Anterior cingulate cortex (tissue), 58 donors: Measurements from ENCODE around the gene CNOT6.
"Not testable (repeated sequence)": the region's sequence is repeated elsewhere in the genome, so short reads cannot be mapped to it uniquely, and the experiment has no call there.

Source experiments
- DNase-seq, 58 donors: peaks; one replicate each; lab custom pipeline; 2025; lab: John Stamatoyannopoulos, UW

Gene CNOT6

DNA sequence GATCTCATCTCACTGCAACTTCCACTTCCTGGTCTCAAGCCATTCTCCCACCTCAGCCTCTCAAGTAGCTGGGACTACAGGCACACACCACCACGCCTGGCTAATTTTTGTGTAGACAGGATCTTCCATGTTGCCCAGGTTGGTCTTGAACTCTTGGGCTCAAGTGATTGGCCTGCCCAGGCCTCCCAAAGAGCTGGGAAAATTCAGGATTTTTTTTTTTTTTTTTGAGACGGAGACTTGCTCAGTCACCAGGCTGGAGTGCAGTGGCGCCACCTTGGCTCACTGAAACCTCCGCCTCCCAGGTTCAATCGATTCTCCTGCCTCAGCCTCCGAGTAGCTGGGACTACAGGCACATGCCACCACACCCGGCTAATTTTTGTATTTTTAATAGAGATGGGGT lies 21.8 kb downstream of the CNOT6 start:
- not testable (repeated sequence) for DNase-seq

DNA sequence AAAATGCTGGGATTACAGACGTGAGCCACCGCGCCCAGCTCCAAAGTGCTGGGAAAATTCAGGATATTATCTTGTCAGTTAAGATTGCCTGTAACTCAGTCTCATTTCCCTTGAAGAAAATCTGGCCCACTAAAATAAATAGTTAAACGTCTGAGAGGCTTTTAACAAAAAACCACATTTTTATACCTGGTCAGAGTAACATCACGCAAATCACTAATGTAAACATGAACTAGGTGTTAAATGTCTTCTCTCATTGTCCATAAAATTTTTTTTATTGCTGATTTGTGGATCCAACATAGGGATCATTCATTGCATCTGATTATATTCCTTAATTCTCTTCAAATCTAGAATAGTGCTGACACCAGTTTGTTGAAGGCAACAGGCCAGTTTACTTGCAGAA lies 22.3 kb downstream of the CNOT6 start:
- no peak for DNase-seq

DNA sequence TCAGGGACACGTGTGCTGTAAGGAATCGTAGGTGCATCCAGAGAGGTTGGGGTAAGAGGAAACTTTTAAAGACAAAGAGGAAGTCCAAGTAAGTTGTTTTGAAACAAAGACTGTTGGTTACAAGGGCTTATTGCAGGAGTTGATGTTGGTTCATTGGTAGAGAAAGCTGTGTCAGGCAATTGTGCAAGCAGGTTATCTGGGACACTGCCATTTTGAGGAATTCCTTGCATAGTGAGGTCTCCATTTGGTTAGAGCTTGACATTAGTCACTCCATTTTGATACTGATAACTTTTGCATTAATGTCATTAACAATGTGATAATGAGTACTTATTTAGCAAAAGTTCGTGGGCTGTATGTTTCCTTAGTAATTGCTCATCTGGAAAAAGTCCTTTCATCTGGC lies 24.9 kb downstream of the CNOT6 start:
- DNase-seq: no peak

DNA sequence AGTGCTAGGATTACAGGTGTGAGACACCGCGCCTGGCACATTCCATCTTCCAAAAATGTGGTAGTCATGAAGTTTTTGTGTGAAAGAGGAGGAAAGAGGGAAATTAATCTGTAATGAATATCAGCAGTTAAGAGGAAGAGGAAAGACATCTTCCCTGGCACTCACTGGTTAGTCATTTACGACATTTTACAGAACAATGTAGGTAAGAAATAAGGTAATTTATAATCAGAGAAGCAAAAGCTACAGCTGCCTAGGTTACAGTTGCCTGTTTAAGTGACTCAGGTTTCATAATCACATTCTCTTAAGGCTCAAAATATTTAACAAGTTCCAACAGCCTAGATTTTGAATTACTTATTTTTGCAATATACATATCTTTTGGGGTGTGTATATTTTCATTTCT lies 26.9 kb downstream of the CNOT6 start:
- no peak for DNase-seq

DNA sequence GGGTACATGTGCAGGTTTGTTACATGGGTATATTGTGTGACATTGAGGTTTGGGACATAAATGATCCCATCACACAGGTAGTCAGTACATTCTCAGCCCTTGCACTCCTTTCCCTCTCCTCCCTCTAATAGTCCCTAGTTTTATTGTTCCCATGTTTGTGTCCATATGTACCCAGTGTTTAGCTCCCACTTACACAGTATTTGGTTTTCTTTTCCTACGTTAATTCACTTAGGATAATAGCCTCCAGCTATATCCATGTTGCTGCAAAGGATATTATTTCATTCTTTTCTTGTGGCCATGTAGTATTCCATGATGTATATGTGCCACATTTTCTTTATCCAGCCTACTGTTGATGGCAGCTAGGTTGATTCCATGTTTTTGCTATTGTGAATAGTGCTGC lies 27.4 kb downstream of the CNOT6 start:
- DNase-seq: no peak

DNA sequence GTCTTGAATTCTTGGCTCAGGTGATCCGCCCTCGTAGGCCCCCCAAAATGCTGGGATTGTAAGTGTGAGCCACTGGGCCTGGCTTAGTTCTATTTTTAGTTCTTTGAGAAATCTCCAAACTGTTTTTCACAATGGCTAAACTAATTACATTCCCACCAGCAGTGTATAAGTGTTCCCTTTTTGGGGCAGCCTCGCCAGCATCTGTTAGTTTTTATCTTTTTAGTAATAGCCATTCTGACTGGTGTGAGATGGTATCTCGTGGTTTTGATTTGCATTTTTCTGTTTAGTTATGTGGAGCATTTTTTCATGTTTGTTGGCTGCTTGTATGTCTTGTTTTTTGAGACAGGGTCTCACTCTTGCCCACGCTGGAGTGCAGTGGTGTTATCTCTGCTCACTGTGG lies 28.2 kb downstream of the CNOT6 start:
- DNase-seq: no peak

DNA sequence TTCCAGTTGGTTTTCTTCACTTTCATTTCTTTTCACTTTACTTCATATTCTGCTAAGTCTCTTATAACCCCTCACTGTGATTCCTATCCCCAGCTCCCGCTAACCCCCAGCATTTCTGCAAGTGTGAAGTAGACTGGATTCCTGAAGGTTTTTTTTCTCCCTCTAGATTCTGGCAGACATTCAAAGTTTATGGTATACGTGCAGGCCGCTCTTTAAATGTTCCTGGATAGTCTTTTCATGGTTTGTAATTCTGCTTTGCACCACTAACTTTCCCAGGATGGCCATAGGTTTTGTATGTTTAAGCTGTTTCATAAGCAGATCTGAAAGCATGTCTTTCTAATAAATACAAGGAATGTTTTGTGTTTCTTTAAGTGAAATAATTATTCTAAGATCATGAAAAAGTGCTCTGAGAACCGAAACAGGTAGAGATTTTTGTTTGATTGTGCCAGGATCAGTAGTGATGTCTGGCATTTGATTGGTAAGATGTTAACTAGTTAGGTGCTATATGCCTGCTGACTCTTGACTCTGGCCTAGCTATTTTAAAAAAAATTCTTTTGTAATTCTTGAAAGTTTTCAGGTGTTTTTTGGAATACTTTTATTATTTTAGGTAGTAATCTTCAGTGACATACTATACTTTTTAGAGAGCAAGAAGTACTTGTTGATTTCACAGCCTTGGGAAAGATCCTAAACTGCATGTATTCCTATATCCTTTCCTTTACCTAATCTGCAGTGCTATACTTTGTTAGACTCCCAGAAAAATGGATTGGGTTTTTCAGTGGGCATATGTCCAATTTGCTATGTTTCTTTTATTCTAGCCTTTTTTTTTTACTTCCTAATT lies 29.7 kb downstream of the CNOT6 start:
- DNase-seq: no peak

DNA sequence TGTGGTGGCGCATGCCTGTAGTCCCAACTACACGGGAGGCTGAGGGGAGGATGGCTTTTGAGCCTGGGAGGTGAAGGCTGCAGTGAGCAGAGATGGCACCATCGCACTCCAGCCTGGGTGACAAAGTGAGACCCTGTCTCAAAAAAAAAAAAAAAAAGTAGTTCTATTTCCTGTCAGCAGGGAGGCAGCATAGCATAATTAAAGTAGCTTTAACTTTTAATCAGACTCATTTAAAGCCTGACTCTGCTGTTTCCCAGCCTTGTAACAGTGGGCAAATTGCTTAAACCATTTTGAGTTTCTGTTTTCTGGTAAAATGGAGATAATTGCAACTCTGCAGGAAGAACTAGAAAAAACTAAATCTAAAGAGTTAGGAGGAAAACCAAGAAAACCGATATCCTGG lies 31.2 kb downstream of the CNOT6 start:
- no peak for DNase-seq

DNA sequence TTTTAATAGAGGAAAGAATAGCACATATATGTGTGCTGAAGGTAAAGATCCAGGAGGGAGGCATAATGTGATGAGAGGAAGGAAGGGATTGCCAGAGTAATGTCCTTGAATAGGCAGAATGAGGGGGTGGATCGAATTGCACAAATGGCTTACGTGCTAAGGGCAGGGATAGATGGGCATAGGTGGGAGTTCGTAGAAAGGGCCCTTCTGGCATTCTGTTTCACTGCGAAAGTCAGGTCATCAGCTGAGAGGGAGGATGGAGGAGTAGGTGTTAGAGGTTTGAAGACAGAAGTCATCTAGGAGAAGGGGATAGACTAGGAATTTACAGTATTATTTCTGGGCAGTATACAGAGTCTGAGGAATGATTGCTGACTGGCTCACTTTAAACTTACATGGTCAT lies 32.1 kb downstream of the CNOT6 start:
- DNase-seq: no peak

DNA sequence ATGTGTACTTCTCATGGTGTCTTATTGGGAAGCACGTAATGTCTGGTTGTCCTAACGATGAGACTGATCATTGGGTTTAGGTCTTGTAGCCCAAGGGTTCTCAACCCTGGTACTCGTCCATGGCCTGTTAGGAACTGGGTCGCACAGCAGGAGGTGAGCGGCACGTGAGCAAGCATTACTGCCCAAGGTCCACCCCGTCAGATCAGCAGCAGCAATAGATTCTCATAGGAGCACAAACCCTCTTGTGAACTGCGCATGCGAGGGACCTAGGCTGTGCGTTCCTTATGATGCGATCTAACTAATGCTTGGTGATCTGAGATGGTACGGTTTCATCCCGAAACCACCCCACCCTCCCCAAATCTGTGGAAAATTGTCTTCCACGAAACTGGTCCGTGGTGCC lies 33.5 kb downstream of the CNOT6 start:
- no peak for DNase-seq

DNA sequence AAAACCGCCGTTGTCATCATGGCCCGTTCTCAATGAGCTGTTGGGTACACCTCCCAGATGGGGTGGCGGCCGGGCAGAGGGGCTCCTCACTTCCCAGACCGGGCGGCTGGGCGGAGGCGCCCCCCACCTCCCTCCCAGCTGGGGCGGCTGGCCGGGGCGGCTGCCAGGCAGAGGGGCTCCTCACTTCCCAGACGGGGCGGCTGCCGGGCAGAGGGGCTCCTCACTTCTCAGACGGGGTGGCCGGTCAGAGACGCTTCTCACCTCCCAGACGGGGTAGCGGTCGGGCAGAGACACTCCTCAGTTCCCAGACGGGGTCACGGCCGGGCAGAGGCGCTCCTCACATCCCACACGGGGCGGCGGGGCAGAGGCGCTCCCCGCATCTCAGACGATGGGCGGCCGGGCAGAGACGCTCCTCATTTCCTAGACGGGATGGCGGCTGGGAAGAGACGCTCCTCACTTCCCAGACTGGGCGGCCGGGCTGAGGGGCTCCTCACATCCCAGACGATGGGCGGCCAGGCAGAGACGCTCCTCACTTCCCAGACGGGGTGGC lies 36.9 kb downstream of the CNOT6 start:
- DNase-seq: not testable (repeated sequence)

DNA sequence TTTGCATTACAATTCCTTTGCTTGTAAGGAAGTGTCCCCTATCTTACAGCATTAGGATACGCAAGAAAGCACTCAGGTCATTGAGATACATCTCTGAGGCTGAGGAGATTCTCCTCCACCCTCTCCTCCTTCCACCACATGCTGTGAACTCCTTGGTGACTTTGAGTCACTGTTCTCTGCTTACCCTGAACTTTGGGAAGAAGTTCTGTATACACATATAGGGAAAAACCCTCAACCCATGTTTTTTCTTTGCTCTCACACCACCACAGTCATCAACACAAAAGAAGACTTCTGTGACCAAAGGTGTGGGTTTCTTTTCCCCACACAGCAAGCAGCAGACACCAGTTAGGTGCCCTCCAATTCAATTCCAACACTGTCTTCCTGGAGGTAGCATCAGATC lies 38.1 kb downstream of the CNOT6 start:
- DNase-seq: no peak

DNA sequence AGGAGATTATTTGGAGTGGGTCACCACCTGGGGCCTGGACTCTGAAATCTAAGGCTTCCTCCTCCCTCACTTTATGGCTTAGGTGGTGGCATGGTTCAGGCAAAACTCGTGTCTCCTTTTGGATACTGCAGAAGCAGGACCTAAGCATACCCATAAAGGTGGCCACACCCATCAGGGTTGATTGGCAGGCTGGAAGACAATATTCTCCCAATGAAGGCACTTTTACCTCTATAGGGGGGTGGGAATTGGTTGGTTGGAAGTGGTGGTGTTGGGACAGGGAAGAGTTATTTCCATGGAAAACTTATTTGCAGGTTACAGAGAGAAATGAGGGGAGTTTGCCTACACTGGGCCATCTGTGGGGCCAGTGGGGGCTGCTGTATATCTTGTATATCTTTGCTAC lies 39.7 kb downstream of the CNOT6 start:
- no peak for DNase-seq

DNA sequence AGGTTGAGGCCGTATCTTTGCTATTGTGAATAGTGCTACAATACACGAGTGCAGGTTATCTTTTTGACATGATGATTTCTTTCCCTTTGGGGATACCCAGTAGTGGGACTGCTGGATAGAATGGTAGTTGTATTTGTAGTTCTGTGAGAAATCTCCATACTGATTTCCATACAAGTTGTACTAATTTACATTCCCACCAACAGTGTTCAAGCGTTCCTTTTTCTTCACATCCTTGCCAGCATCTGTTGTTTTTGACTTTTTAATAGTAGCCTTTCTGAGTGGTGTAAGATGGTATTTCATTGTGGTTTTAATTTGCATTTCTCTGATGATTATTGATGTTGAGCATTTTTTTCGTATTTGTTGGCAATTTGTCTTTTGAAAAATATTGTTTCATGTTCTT lies 41.4 kb downstream of the CNOT6 start:
- DNase-seq: no peak

DNA sequence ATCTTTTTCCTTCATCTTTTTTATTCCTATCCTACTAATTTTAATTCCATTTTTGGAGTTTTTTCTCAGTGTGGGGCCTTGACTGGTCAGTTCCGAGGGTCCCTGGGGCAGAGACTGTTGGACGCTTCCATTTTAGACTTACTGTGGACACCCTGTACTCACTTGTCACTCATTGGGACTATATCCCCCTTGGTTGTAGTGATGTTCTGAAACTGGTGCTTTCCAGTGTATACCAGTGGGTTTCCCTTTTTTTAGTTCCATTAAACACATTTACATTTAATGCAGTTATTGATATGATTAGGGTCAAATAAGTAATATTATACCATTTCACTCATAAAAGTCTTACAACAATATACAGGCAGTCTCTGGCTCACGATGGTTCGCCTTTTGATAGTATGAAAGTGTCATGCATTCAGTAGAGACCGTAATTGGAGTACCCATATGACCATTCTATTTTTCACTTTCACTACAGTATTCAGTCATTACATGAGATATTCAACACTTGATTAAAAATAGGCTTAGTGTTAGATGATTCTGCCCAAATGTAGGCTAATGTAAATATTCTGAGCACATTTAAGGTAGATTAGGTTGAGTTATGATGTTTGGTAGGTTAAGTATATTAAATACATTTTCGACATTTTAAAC lies 46.0 kb downstream of the CNOT6 start:
- no peak for DNase-seq

DNA sequence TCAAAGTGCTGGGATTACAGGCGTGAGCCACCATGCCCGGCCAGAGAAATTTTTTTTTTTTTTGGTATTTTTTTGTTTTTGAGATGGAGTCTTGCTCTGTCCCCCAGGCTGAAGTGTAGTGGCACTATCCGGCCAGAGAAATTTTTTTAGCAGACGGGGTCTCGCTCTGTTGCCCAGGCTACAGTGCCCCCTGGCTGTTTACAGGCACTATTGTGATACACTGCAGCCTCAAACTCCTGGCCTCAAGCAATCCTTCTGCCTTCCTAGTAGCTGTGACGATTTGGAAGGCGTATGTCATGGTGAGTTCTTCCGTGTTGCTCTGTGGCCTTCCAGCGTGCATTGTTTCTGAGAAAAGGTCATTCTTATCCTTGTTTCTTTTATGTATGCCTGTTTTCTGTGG lies 47.5 kb downstream of the CNOT6 start:
- DNase-seq: no peak

DNA sequence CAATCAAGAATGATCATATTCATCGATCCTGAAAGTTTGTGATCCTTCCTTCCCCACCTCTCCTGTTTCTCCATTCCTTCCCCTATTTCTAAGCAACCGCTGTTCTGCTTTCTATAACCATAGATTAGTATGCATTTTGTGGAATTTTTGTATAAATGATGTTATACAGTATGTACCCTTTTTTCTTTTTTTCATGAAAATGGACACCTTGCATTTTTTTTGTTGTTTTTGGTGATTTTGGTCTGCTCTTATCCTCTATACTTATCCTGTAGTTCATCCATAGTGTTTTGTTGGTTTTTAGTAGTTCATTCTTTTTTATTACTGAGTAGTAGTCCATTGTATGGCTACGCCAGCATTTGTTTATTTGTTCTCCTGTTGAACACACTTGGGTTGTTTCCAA lies 51.1 kb downstream of the CNOT6 start:
- DNase-seq: no peak

DNA sequence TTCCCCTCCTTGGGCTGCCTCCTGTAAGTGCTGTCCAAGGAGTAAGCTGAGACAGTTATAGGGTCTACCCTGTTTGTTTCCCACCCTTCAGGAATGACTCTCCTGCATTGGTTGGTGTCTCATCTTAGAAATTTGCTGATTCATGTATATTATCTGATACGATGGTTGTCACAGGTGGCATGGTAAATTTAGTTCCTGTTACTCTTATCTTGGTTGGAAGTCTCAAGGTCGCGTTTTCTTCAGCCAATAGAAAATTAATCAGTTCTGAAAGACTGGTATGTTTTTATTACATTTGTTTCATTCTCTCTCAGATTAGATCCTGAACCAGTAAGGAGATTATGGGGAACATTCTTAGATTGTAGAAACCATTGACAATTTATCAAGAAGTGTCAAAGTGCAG lies 54.4 kb downstream of the CNOT6 start:
- DNase-seq: no peak

DNA sequence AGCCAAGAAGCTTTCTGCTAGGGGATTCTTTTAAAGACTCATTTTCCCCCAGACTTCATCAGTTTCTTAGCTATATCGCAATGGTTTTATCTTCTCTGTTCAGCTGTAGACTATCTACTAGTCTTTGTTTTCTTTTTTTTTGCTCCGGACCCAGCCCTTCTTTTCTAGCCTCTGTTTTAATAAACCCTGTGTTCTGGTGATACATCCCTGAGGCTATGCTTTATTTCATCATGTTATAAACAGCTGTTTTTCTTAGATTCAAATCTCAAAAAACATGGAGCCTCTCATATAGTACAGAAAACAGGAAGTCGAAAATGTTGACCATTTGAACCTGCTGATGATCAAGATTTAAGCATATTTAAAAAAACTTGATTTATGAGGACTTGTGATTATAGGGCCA lies 59.4 kb downstream of the CNOT6 start:
- no peak for DNase-seq

DNA sequence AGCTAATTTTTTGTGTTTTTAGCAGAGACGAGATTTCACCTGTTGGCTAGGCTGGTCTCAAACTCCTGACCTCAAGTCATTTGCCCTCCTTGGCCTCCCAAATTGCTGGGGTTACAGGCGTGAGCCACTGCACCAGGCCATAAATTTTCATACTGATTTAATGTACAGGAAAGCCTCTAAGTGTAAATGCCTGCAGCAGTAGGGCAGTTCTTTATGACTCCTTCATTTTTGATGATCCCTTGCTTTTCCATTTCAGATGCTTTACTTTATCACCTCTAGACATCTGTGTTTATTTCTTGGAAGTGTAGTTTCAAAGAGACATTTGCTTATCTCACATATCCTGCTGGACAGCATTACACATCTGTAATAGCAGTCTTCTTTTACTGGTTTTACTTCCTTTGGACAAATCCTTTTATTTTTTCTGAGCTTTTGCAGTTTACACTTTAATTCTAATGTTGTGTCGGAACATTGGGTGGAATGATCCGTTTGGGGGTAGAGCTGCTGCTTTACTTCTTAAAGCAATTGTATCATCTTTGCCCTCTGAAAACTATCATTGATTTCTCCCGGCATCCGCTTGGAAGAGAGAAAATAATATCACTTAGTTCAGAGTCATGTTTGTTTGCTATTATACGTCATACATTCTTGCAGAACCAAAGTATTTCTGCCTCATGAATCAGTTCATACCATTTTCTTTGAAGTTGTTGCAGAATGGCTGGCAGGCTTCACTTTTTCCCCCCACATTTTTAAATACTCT lies 61.2 kb downstream of the CNOT6 start:
- no peak for DNase-seq

DNA sequence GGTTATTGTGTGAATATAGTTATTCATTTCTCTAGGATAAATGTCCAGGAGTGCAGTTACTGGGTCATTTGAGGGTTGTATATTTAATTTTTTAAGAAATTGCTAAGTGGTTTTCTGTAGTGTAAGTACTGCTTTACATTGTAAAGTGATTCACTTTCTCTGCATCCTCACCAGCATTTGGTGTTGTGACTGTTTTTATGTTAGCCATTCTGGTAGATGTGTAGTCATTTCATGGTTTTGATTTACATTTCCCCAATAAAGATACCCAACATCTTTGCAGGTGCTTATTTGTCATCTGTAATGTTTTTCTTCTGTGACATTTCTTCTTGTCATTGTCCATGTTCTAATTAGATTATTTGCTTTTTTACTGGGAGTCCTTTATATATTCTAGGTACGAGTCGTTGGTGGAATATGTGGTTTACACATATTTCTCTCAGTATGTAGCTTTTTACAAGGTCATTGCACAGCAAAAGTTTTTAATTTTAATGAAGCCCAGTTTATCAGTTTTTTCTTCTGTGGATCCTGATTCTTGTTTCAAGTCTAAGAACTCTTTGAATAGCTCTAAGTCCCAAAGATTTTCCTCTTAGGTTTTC lies 63.1 kb downstream of the CNOT6 start:
- DNase-seq: no peak
